Measurements from ENCODE around the gene TBX4. TPM values are rescaled to one million over a fixed set of nuclear protein-coding genes. Genes with fewer than 3 reads are reported as not detected.

The TBX4 gene
- total and polyA plus RNA-seq, 2 experiments from 2014 or later, result not detected

DNA sequence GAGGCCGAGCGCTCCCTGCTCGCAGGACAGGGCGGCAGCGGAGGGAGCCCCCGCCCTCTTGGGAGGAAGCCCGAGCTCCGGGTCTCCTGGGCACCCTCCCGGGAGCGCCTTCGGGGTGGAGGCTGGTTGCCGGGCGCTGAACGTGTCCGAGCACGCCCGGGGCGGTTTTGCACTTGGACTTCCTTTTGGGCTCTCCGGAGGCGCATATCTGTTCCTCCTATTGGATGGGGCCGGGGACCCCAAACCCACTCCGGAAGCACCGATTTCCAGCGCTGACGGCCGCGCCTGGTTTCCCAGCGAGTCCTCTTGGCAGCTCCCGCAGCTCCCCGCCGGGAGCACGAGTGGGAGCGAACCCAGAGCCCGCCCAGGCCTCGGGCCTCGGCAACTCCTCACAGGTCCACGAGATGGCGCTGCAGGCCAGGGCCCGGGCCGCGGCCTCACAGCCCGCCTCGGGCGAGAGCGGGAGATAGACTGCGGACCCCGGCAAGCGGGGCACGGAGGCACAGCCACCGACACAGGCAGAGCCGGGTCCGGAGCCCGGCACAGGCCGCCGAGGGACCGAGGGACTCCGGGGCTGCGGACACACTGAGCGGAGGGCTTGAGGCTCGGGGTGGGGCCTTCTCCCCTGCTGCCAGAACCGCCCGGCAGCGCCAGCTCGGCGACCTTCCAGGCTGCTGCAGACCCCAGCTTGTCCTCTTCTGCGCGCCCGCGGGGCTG lies 39.9 kb upstream of the TBX4 start (continued):
- TF ChIP-seq, protein P1, sequence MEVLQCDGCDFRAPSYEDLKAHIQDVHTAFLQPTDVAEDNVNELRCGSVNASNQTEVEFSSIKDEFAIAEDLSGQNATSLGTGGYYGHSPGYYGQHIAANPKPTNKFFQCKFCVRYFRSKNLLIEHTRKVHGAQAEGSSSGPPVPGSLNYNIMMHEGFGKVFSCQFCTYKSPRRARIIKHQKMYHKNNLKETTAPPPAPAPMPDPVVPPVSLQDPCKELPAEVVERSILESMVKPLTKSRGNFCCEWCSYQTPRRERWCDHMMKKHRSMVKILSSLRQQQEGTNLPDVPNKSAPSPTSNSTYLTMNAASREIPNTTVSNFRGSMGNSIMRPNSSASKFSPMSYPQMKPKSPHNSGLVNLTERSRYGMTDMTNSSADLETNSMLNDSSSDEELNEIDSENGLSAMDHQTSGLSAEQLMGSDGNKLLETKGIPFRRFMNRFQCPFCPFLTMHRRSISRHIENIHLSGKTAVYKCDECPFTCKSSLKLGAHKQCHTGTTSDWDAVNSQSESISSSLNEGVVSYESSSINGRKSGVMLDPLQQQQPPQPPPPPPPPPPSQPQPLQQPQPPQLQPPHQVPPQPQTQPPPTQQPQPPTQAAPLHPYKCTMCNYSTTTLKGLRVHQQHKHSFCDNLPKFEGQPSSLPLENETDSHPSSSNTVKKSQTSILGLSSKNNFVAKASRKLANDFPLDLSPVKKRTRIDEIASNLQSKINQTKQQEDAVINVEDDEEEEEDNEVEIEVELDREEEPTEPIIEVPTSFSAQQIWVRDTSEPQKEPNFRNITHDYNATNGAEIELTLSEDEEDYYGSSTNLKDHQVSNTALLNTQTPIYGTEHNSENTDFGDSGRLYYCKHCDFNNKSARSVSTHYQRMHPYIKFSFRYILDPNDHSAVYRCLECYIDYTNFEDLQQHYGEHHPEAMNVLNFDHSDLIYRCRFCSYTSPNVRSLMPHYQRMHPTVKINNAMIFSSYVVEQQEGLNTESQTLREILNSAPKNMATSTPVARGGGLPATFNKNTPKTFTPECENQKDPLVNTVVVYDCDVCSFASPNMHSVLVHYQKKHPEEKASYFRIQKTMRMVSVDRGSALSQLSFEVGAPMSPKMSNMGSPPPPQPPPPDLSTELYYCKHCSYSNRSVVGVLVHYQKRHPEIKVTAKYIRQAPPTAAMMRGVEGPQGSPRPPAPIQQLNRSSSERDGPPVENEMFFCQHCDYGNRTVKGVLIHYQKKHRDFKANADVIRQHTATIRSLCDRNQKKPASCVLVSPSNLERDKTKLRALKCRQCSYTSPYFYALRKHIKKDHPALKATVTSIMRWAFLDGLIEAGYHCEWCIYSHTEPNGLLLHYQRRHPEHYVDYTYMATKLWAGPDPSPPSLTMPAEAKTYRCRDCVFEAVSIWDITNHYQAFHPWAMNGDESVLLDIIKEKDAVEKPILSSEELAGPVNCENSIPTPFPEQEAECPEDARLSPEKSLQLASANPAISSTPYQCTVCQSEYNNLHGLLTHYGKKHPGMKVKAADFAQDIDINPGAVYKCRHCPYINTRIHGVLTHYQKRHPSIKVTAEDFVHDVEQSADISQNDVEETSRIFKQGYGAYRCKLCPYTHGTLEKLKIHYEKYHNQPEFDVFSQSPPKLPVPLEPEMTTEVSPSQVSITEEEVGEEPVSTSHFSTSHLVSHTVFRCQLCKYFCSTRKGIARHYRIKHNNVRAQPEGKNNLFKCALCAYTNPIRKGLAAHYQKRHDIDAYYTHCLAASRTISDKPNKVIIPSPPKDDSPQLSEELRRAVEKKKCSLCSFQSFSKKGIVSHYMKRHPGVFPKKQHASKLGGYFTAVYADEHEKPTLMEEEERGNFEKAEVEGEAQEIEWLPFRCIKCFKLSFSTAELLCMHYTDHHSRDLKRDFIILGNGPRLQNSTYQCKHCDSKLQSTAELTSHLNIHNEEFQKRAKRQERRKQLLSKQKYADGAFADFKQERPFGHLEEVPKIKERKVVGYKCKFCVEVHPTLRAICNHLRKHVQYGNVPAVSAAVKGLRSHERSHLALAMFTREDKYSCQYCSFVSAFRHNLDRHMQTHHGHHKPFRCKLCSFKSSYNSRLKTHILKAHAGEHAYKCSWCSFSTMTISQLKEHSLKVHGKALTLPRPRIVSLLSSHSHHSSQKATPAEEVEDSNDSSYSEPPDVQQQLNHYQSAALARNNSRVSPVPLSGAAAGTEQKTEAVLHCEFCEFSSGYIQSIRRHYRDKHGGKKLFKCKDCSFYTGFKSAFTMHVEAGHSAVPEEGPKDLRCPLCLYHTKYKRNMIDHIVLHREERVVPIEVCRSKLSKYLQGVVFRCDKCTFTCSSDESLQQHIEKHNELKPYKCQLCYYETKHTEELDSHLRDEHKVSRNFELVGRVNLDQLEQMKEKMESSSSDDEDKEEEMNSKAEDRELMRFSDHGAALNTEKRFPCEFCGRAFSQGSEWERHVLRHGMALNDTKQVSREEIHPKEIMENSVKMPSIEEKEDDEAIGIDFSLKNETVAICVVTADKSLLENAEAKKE (CRISPR knock-in tag; IDR thresholded peaks at IDR 0.05), result no peak

DNA sequence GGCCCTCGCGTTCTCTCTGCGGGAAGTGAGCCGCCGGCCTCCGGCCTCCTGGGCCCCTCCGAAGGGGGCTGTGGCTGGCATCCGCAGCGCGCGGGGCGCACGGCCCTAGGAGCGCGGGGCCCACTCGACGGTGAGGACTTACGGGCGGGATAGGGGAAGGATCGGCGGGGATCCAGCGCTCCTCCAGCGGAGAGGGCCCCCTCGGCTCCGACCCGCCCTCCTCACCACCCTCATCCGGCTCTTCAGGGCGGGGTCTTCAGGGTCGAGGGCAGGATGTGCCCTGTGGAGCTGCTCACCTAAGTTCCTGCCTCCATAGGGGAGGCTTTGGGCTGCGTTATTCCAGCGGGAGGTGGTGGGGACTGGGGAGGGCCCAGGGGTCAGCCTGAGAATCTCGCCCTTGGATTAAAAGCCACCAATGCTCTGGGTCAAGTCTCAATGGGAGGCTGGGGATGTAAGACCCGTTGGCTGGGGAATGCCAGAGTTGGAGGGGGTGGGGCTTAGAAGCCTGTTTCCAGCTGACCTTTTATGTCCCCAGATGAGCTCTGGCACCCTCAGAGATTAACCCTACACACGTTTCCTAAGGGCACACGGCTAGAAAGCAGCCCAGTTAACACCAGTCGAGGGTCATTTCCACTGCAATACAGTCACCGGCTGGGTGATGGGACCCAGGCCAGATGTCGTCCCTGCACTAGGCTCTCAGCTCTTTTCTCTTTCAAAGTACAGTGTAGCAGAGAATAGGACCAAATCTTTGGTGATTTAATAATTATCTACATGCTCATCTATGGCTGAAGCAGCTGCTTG lies 39.2 kb upstream of the TBX4 start:
- H3K4me3 Mint-ChIP-seq, result peak overlapping the region; percentile 72
- Histone ChIP-seq H2AFZ (peak overlapping the region; percentile 96), H3K79me2 (replicated peaks; ENCODE audit: insufficient read depth) (no peaks in the 10 kb centered on the region), H3K9me2 (ENCODE audit: insufficient read depth) (no peaks in the 10 kb centered on the region), H3K4me2 (peak overlapping the region; percentile 93), H4K20me1 (replicated peaks; ENCODE audit: insufficient read depth) (peaks cover 12% of the 10 kb centered on the region; the same call in 1 of the 2 replicates), H3K36me3 (ENCODE audit: insufficient read depth) (no peaks in the 10 kb centered on the region), H3K4me1 (ENCODE audit: insufficient read depth) (peaks cover 20% of the 10 kb centered on the region; the same call in 1 of the 2 replicates), H3F3A (replicated peaks; ENCODE audit: low read depth) (no peaks in the 10 kb centered on the region), H3K27me3 (ENCODE audit: insufficient read depth) (peaks cover 94% of the 10 kb centered on the region), H3K4me3 (peak overlapping the region; percentile 77), H3K27ac (ENCODE audit: low read depth) (no peak overlapping the region)
- H3K36me3 Mint-ChIP-seq (ENCODE audit: low read depth), result no peaks in the 10 kb centered on the region; the same call in 2 of the 3 replicates
- peaks cover 21% of the 10 kb centered on the region for H3K4me1 Mint-ChIP-seq
- TF ChIP-seq EZH2 (IDR thresholded peaks at IDR 0.05; ENCODE audit: low read depth, unreplicated experiment) (peak; percentile 36), ZNF331 (CRISPR knock-in tag; IDR thresholded peaks at IDR 0.05; ENCODE audit: low read depth) (no peak), JUNB (IDR thresholded peaks at IDR 0.05; ENCODE audit: unreplicated experiment) (no peak), POLR2AphosphoS5 (IDR thresholded peaks at IDR 0.05; ENCODE audit: low read depth) (no peak), CREB1 (CRISPR knock-in tag; IDR thresholded peaks at IDR 0.05; ENCODE audit: low read depth) (no peak)
- TF ChIP-seq, protein P2, sequence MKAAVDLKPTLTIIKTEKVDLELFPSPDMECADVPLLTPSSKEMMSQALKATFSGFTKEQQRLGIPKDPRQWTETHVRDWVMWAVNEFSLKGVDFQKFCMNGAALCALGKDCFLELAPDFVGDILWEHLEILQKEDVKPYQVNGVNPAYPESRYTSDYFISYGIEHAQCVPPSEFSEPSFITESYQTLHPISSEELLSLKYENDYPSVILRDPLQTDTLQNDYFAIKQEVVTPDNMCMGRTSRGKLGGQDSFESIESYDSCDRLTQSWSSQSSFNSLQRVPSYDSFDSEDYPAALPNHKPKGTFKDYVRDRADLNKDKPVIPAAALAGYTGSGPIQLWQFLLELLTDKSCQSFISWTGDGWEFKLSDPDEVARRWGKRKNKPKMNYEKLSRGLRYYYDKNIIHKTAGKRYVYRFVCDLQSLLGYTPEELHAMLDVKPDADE (IDR thresholded peaks at IDR 0.05), result no peak
- TF ChIP-seq, protein P3, sequence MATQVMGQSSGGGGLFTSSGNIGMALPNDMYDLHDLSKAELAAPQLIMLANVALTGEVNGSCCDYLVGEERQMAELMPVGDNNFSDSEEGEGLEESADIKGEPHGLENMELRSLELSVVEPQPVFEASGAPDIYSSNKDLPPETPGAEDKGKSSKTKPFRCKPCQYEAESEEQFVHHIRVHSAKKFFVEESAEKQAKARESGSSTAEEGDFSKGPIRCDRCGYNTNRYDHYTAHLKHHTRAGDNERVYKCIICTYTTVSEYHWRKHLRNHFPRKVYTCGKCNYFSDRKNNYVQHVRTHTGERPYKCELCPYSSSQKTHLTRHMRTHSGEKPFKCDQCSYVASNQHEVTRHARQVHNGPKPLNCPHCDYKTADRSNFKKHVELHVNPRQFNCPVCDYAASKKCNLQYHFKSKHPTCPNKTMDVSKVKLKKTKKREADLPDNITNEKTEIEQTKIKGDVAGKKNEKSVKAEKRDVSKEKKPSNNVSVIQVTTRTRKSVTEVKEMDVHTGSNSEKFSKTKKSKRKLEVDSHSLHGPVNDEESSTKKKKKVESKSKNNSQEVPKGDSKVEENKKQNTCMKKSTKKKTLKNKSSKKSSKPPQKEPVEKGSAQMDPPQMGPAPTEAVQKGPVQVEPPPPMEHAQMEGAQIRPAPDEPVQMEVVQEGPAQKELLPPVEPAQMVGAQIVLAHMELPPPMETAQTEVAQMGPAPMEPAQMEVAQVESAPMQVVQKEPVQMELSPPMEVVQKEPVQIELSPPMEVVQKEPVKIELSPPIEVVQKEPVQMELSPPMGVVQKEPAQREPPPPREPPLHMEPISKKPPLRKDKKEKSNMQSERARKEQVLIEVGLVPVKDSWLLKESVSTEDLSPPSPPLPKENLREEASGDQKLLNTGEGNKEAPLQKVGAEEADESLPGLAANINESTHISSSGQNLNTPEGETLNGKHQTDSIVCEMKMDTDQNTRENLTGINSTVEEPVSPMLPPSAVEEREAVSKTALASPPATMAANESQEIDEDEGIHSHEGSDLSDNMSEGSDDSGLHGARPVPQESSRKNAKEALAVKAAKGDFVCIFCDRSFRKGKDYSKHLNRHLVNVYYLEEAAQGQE (IDR thresholded peaks at IDR 0.05; ENCODE audit: unreplicated experiment), result no peak
- ATAC-seq (peak; percentile 11), DNase-seq (ENCODE audit: low spot score) (peak; percentile 64)
- H3K27ac Mint-ChIP-seq, result no peak overlapping the region
- no peaks in the 10 kb centered on the region for H3K9me3 Mint-ChIP-seq
- H3K27me3 Mint-ChIP-seq (ENCODE audit: insufficient read depth, low read depth, poor library complexity), result peaks cover 83% of the 10 kb centered on the region

All from GM23338 (cell line).